CD4-positive, alpha-beta memory T cell (primary cell): ENCODE results near the gene CTNNAL1. TPM values are rescaled to one million over a fixed set of nuclear protein-coding genes. Genes with fewer than 3 reads are reported as not detected.
"Not testable (repeated sequence)": the region's sequence is repeated elsewhere in the genome, so short reads cannot be mapped to it uniquely, and the experiment has no call there.

Source experiments
- CTCF ChIA-PET: fragments of 350-600 bp; sonication (Branson Sonifier 250); formaldehyde crosslinking; loops from one replicate; lab custom pipeline; 2021; ENCODE audit warnings: inconsistent platforms; ENCODE audit not compliant: partially characterized antibody; lab: Charles Lee
- POLR2A ChIA-PET: fragments of 350-600 bp; sonication (Branson Sonifier 250); formaldehyde crosslinking; loops from one replicate; lab custom pipeline; 2021; ENCODE audit not compliant: partially characterized antibody; lab: Charles Lee
- DNase-seq, 5 donors: peaks; one replicate each; pipeline versions ENCODE4 v3.0.0 to v3.0.0-alpha.2; 2020 to 2022; ENCODE audit warnings: mixed read lengths in 1 of 5
- H3K27ac ChIP-seq: one replicate; pipeline ENCODE4 v1.7.0; 2013; ENCODE audit warnings: low read depth, low read length
- H3K27me3 ChIP-seq: 2 replicates; pipeline ENCODE4 v1.7.0; 2013; ENCODE audit warnings: mild to moderate bottlenecking, low read length, moderate library complexity; ENCODE audit not compliant: insufficient read depth
- H3K36me3 ChIP-seq: 2 replicates; pipeline ENCODE4 v1.7.0; 2013; ENCODE audit warnings: mild to moderate bottlenecking, low read length, moderate library complexity; ENCODE audit not compliant: insufficient read depth
- H3K4me1 ChIP-seq: 2 replicates; pipeline ENCODE4 v1.7.0; 2013; ENCODE audit warnings: mild to moderate bottlenecking, low read length, moderate library complexity; ENCODE audit not compliant: insufficient read depth
- H3K4me3 ChIP-seq, 2 donors: one replicate each; pipeline ENCODE4 v1.7.0; 2013; ENCODE audit warnings: low read length in 2 of 2, mild to moderate bottlenecking in 1 of 2
- H3K9me3 ChIP-seq, 2 donors: one replicate each; pipeline ENCODE4 v1.7.0; 2013; ENCODE audit warnings: low read length in 2 of 2, control low read depth in 1 of 2; ENCODE audit not compliant: control insufficient read depth in 1 of 2
- H3K27ac Mint-ChIP-seq, 7 donors: one replicate each; pipeline ENCODE4 v1.8.0; 2020 to 2021; ENCODE audit warnings: mixed read lengths in 7 of 7, mild to moderate bottlenecking in 6 of 7, inconsistent platforms in 3 of 7, moderate library complexity in 3 of 7
- H3K27me3 Mint-ChIP-seq, 2 donors: one replicate each; pipeline ENCODE4 v1.8.0; 2020 to 2021; ENCODE audit warnings: mixed read lengths in 2 of 2
- H3K36me3 Mint-ChIP-seq, 2 donors: one replicate each; pipeline ENCODE4 v1.8.0; 2020 to 2021; ENCODE audit warnings: mixed read lengths in 2 of 2, inconsistent platforms in 1 of 2, mild to moderate bottlenecking in 1 of 2
- H3K4me1 Mint-ChIP-seq, 4 donors: one replicate each; pipeline ENCODE4 v1.8.0; 2020 to 2021; ENCODE audit warnings: mixed read lengths in 4 of 4, mild to moderate bottlenecking in 1 of 4
- H3K4me3 Mint-ChIP-seq, 8 donors: one replicate each; pipeline ENCODE4 v1.8.0; 2020 to 2021; ENCODE audit warnings: mixed read lengths in 8 of 8, mild to moderate bottlenecking in 7 of 8, moderate library complexity in 6 of 8, inconsistent platforms in 3 of 8
- H3K9me3 Mint-ChIP-seq, 8 donors: one replicate each; pipeline ENCODE4 v1.8.0; 2020 to 2021; ENCODE audit warnings: mixed read lengths in 8 of 8, mild to moderate bottlenecking in 5 of 8, inconsistent platforms in 3 of 8, moderate library complexity in 1 of 8
- intact Hi-C: fragments of 100-400 bp; cut with micrococcal nuclease; formaldehyde crosslinking; loops from one replicate; pipeline ENCODE4 v1.15.1; 2023
- polyA plus RNA-seq, 2 donors: library from polyadenylated mRNA; unstranded; fragments of 300-500 nt; fragmentation: Illumina TruSeq; gene quantifications; one replicate each; pipeline ENCODE4 v1.2.3, GENCODE V29; 2021
- total RNA-seq, 2 experiments: library from RNA; stranded (reverse); gene quantifications; one replicate each; pipeline ENCODE4 v1.2.3, GENCODE V29; 2021

The CTNNAL1 gene, protein sequence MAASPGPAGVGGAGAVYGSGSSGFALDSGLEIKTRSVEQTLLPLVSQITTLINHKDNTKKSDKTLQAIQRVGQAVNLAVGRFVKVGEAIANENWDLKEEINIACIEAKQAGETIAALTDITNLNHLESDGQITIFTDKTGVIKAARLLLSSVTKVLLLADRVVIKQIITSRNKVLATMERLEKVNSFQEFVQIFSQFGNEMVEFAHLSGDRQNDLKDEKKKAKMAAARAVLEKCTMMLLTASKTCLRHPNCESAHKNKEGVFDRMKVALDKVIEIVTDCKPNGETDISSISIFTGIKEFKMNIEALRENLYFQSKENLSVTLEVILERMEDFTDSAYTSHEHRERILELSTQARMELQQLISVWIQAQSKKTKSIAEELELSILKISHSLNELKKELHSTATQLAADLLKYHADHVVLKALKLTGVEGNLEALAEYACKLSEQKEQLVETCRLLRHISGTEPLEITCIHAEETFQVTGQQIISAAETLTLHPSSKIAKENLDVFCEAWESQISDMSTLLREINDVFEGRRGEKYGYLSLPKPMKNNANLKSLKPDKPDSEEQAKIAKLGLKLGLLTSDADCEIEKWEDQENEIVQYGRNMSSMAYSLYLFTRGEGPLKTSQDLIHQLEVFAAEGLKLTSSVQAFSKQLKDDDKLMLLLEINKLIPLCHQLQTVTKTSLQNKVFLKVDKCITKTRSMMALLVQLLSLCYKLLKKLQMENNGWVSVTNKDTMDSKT
- 1 to 10 TPM; 2.6 to 3.3 TPM for total RNA-seq
- polyA plus RNA-seq: 1 to 10 TPM; 1.8 to 2.3 TPM

DNA sequence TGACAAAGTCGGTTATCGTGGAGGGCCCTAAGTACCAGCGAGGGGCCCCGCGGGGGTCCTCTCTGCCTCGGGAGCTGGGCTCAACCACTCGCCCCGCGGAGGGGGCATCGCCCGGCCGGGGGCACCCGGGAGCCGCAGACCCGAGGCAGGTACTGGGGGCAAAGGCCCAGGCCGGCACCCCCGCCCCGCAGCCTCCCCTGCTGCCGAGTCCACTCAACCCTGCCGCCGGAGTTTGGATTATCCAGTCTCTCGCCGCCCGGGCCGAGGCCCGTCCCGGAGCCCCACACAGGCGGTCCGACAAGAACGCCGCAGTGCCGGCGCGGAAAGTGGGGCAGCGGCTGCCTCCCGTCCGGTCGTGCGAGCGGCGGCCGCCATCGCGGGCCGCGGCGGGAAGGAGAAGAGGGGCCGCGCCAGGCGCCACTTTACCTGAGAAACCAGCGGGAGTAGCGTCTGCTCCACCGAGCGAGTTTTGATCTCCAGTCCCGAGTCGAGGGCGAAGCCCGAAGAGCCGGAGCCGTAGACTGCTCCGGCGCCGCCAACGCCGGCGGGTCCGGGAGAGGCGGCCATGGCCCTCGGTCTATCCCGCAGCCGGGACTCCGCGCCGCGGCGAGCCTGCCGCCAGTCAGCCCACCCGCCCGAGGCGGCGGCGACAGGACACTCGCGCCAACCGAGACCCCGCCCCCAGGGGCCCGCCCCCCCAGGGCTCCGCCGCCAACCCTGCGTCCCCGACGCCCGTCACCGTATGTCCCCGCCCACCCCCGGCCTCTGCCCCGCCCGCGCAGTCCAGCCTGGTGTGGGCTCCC, at the start of gene CTNNAL1:
CTNNAL1 (minus strand) TSS at position 624 of the 803 bp plus-strand sequence; CDS start at position 567, 57 bp downstream.
- intact Hi-C loops: loop anchor here (1.0 to 5.0 kb wide), 5 partner anchors 61 to 1731 kb away; partner anchors contain the start of genes ABITRAM, ELP1 and RAD23B
- no peaks in the 10 kb centered on the region for H3K36me3 ChIP-seq
- no peaks in the 10 kb centered on the region for H3K27me3 ChIP-seq
- ChIA-PET CTCF (interaction anchor here (1.6 kb wide), 1 partner anchor 59 kb away, joined by 4 read pairs; no protein-coding TSS in a partner anchor), POLR2A (no interaction called here)
- peak within 1 kb of the TSS; percentile 66 for H3K4me3 ChIP-seq
- Mint-ChIP-seq H3K4me1 (peaks cover 17 to 31% (median 28%) of the 10 kb centered on the region in 4 donors), H3K27ac (peak within 1 kb of the TSS; percentile 93 to 99 (median 95)), H3K27me3 (no peaks in the 10 kb centered on the region), H3K36me3 (peaks cover 0 to 7% of the 10 kb centered on the region in 2 donors), H3K9me3 (no peaks in the 10 kb centered on the region), H3K4me3 (peak within 1 kb of the TSS; percentile 93 to 100 (median 96))
- DNase-seq: peak; percentile 82 to 91 (median 83)
- no peaks in the 10 kb centered on the region for H3K9me3 ChIP-seq
- H3K27ac ChIP-seq: peak within 1 kb of the TSS; percentile 61
- H3K4me1 ChIP-seq: peaks cover 13% of the 10 kb centered on the region

DNA sequence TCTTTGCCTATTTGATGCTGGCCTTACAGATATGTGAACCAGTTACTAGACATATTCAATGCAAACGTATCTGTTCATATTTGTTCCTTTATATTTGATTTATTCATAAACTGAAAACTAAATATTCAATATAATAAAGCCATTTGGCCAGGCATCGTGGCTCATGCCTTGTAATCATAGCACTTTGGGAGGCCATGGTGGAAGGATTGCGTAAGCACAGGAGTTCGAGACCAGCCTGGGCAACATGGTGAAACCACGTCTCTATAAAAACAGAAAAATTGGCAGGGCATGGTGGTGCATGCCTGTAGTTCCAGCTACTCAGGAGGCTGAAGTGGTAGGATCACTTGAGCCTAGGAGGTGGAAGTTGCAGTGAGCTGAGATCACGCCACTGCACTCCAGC, 49.2 kb upstream of the CTNNAL1 start:
- no peak for DNase-seq
- intact Hi-C loops: no loop called here
- CTCF ChIA-PET: no interaction called here
- Mint-ChIP-seq H3K27ac (no peak overlapping the region), H3K27me3 (no peaks in the 10 kb centered on the region), H3K9me3 (no peaks in the 10 kb centered on the region), H3K4me1 (no peaks in the 10 kb centered on the region), H3K4me3 (no peak overlapping the region), H3K36me3 (peaks cover 38 to 65% of the 10 kb centered on the region in 2 donors)
- Histone ChIP-seq H3K9me3 (no peaks in the 10 kb centered on the region), H3K4me1 (no peaks in the 10 kb centered on the region), H3K4me3 (no peak overlapping the region), H3K27ac (no peak overlapping the region), H3K27me3 (no peaks in the 10 kb centered on the region), H3K36me3 (peaks cover 49% of the 10 kb centered on the region)
- POLR2A ChIA-PET: no interaction called here

DNA sequence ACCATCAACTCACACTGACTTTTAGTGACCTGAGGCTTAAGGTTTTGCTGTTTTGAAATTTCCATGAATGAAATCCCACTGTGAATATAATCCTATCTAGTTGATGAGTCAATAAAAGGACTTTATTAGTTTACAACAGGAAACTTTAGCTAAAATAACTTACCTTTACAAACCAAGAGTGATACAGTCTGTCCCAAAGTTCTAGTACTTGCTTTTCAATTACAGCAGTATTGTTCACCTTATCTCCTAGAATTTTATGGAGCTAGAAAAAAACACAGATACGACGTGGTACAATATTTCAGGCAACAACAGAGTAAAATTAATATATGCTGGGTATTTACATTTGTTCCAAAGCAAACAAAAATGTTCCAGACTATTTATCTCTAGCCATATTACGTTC, 46.9 kb upstream of the CTNNAL1 start:
- H3K36me3 ChIP-seq: peaks cover 55% of the 10 kb centered on the region
- H3K36me3 Mint-ChIP-seq: peaks cover 48 to 65% of the 10 kb centered on the region in 2 donors

DNA sequence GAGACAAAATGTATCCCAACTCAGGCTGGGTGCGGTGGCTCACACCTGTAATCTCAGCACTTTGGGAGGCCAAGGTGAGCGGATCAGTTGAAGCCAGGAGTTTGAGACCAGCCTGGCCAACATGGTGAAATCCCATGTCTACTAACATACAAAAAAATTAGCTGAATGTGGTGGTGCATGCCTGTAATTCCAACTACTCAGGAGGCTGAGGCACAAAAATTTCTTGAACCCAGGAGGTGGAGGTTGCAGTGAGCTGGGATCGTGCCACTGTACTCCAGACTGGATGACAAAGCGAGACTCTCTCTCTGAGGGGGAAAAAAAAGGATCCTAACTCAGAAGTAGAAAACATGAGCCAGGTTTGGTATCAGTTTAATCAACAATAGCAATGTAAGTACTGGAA, 39.8 kb upstream of the CTNNAL1 start:
- DNase-seq, intact Hi-C loops: not testable (repeated sequence)
- peak overlapping the region in 2 of 7 donors; percentile 41 to 65 for H3K27ac Mint-ChIP-seq

More for the DNA sequence above, 46.9 kb upstream of the CTNNAL1 start:
- H3K4me1 ChIP-seq: no peaks in the 10 kb centered on the region
- intact Hi-C loops: no loop called here
- no peaks in the 10 kb centered on the region for H3K27me3 ChIP-seq
- H3K27ac Mint-ChIP-seq: no peak overlapping the region
- H3K4me3 ChIP-seq: no peak overlapping the region
- DNase-seq: no peak
- no peak overlapping the region for H3K27ac ChIP-seq
- POLR2A ChIA-PET: no interaction called here
- no peaks in the 10 kb centered on the region for H3K9me3 ChIP-seq
- H3K27me3 Mint-ChIP-seq: no peaks in the 10 kb centered on the region
- CTCF ChIA-PET: interaction anchor here (1.3 kb wide), 1 partner anchor 12 kb away, joined by 3 read pairs; no protein-coding TSS in a partner anchor
- peaks cover 0 to 2% (median under 1%) of the 10 kb centered on the region in 4 donors for H3K4me1 Mint-ChIP-seq
- H3K9me3 Mint-ChIP-seq: no peaks in the 10 kb centered on the region
- no peak overlapping the region for H3K4me3 Mint-ChIP-seq

DNA sequence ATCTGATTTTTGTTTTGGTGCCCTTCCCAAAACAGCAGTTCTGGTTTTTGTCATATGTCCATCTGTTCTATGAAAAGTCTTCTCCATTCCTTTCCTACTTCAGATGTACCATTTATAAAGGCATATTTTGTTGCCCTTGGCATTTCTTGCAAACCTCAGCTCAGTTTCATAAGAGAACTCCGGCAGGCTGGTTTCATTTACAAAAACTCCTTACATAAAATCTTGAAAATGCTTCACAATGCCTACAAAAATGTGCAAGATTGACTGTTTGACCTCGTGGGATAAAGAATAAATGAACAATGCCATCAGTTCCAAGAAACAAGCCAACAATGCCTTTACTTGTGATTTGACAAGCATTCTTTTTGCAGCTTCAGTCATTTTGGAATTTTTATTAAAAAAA, 39.1 kb upstream of the CTNNAL1 start:
- H3K9me3 ChIP-seq: no peaks in the 10 kb centered on the region
- no peaks in the 10 kb centered on the region for H3K4me1 ChIP-seq
- H3K27ac ChIP-seq: no peak overlapping the region
- Mint-ChIP-seq H3K36me3 (peaks cover 81% of the 10 kb centered on the region in 2 donors), H3K27ac (no peak overlapping the region), H3K4me3 (no peak overlapping the region), H3K9me3 (no peaks in the 10 kb centered on the region), H3K27me3 (no peaks in the 10 kb centered on the region), H3K4me1 (peaks cover 0 to 5% (median under 1%) of the 10 kb centered on the region in 4 donors)
- no peaks in the 10 kb centered on the region for H3K27me3 ChIP-seq
- POLR2A ChIA-PET: no interaction called here
- peaks cover 64% of the 10 kb centered on the region for H3K36me3 ChIP-seq
- CTCF ChIA-PET: no interaction called here
- DNase-seq: no peak
- H3K4me3 ChIP-seq: no peak overlapping the region
- intact Hi-C loops: no loop called here

More for the DNA sequence above, 39.8 kb upstream of the CTNNAL1 start:
- POLR2A ChIA-PET, H3K9me3 ChIP-seq, H3K27ac ChIP-seq, H3K4me1 Mint-ChIP-seq, H3K4me3 ChIP-seq, H3K4me3 Mint-ChIP-seq, CTCF ChIA-PET, H3K27me3 Mint-ChIP-seq, H3K4me1 ChIP-seq, H3K27me3 ChIP-seq, H3K9me3 Mint-ChIP-seq: not testable (repeated sequence)
- H3K36me3 ChIP-seq: peaks cover 58% of the 10 kb centered on the region
- peaks cover 77 to 82% of the 10 kb centered on the region in 2 donors for H3K36me3 Mint-ChIP-seq

DNA sequence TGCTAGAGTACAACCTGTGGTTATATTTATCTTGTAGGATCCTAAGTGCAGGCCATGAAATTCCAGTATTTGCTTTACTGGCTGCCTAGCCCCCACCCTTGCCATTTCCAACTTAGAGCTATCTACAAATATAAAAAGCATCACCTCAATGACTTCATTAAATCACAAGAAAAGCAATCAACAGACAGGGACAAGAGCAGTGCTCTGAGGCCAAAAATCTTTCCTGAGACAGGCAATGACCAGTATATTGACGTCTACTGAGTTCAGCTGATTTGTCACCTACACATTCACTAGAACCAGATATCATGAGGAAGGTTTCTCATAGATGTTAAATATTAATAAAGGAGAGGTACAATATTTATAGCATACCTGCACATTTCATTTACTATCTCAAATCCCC, 38.4 kb upstream of the CTNNAL1 start:
- no peak for DNase-seq
- peaks cover 0 to 7% (median 2%) of the 10 kb centered on the region in 4 donors for H3K4me1 Mint-ChIP-seq
- peak overlapping the region in 2 of 7 donors; percentile 31 to 39 for H3K27ac Mint-ChIP-seq
- no peak overlapping the region for H3K4me3 Mint-ChIP-seq
- H3K27ac ChIP-seq: no peak overlapping the region
- H3K4me3 ChIP-seq: no peak overlapping the region
- ChIA-PET POLR2A (no interaction called here), CTCF (no interaction called here)
- no peaks in the 10 kb centered on the region for H3K9me3 ChIP-seq
- no peaks in the 10 kb centered on the region for H3K27me3 ChIP-seq
- H3K9me3 Mint-ChIP-seq: no peaks in the 10 kb centered on the region
- peaks cover 82% of the 10 kb centered on the region in 2 donors for H3K36me3 Mint-ChIP-seq
- no peaks in the 10 kb centered on the region for H3K27me3 Mint-ChIP-seq
- no peaks in the 10 kb centered on the region for H3K4me1 ChIP-seq
- peaks cover 62% of the 10 kb centered on the region for H3K36me3 ChIP-seq
- intact Hi-C loops: no loop called here
